Thyroid gland (tissue), 4 donors: Measurements from ENCODE around the gene UBXN6. TPM values are rescaled to one million over a fixed set of nuclear protein-coding genes. Genes with fewer than 3 reads are reported as not detected.

Experiments
- DNase-seq, 2 donors: peaks; one replicate each; pipeline ENCODE4 v3.0.0-alpha.2; 2019
- H3K27ac ChIP-seq, 3 donors: fragments of 200-600 bp; sonication (generic); 1 replicate in 2 of 3; 2 replicates in 1 of 3; pipeline ENCODE4 v1.5.1; 2016 to 2019; ENCODE audit warnings: mild to moderate bottlenecking in 1 of 3, moderate library complexity in 1 of 3
- H3K27me3 ChIP-seq: fragments of 200-600 bp; sonication (generic); one replicate; pipeline ENCODE4 v1.5.1; 2019
- H3K36me3 ChIP-seq, 2 donors: fragments of 200-600 bp; sonication (generic); one replicate each; pipeline ENCODE4 v1.5.1; 2016 to 2019
- H3K4me1 ChIP-seq, 2 donors: fragments of 200-600 bp; sonication (generic); one replicate each; pipeline ENCODE4 v1.5.1; 2017 to 2019
- H3K4me3 ChIP-seq, 3 donors: fragments of 200-600 bp; sonication (generic); replicated peaks in 1 of 3; 1 replicate in 2 of 3; 2 replicates in 1 of 3; pipeline ENCODE4 v1.5.1; 2016; ENCODE audit warnings: mild to moderate bottlenecking in 1 of 3
- H3K9me3 ChIP-seq: fragments of 200-600 bp; sonication (generic); one replicate; pipeline ENCODE4 v1.5.1; 2017
- POLR2A ChIP-seq, 2 donors: fragments of 450-650 bp; IDR thresholded peaks; one replicate each; pipeline ENCODE4 v1.6.1; 2017; ENCODE audit warnings: antibody characterized with exemption in 2 of 2, mild to moderate bottlenecking in 2 of 2, moderate library complexity in 1 of 2
- WGBS, 2 donors: methylation state at CpG; one replicate each; pipeline ENCODE4 v1.1.5; 2017; 5-methylcytosine and 5-hydroxymethylcytosine counted together
- intact Hi-C: fragments of 100-400 bp; cut with DNase I; formaldehyde crosslinking; loops from one replicate; pipeline ENCODE4 v1.15.1; 2023
- total RNA-seq, 4 donors: library from RNA; depleted of rRNA; stranded (reverse); fragments of >200 nt; gene quantifications; one replicate each; pipeline ENCODE4 v1.2.3, GENCODE V29; 2016
- TF ChIP-seq, protein P1 (sequence below), 6 experiments: fragments of 200-600 bp in 3 of 6; fragments of 450-650 bp in 3 of 6; sonication (generic) in 3 of 6; IDR thresholded peaks; one replicate each; pipeline ENCODE4 v1.5.1; 2016 to 2019; ENCODE audit warnings: antibody characterized with exemption in 6 of 6, mild to moderate bottlenecking in 2 of 6, inconsistent platforms in 1 of 6, moderate library complexity in 1 of 6

Gene UBXN6
- total RNA-seq, 4 donors from 2014 or later, result 90.1 to 187 (median 106) TPM

DNA sequence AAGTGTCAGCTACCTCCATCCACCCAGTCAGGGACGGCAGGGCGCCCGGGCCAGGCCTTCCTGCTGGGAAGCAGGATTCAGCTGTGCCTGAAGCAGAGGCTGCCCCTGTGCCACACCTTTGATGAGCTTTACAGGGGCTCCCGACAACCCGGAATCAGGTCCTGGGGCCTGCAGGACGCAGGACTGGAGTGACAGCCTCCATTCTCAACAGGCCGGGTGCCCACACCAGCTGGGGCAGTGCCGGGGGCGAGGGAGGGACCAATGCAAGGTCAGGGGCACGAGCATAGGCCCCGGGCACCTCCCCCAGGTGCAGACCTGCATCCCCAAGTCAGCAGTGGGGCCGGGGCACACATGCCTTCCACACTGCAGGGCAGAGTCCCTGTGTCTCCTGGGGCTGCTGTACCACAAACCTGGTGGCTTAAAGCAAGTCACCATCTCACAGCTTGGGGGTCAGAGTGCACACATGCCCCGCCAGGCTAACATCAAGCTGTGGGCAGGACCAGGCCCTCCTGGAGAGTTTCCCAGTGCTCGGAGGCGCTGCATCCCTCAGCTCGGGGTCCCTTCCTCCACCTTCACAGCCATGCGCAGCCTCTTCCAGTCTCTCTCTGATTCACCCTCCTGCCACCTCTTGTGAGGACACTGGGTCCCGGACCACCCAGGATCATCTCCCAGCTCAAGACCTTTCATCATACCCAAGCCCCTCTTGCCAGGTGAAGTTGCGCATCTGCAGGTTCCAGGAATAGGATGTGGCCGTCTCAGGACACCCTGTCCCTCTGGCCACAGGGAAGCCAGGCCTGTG lies 13.4 kb downstream of the UBXN6 start:
- no peaks in the 10 kb centered on the region for H3K9me3 ChIP-seq
- intact Hi-C loops, result no loop called here
- no peaks in the 10 kb centered on the region for H3K27me3 ChIP-seq
- H3K36me3 ChIP-seq, result peaks cover 47 to 48% of the 10 kb centered on the region in 2 donors
- no peak for DNase-seq
- 83 to 90% methylated on average over 6 to 16 of the region's 20 CpGs for WGBS, 2 donors
- no peaks in the 10 kb centered on the region for H3K4me1 ChIP-seq
- no peak overlapping the region for H3K27ac ChIP-seq
- H3K4me3 ChIP-seq, result no peak overlapping the region
- TF ChIP-seq, protein P1, sequence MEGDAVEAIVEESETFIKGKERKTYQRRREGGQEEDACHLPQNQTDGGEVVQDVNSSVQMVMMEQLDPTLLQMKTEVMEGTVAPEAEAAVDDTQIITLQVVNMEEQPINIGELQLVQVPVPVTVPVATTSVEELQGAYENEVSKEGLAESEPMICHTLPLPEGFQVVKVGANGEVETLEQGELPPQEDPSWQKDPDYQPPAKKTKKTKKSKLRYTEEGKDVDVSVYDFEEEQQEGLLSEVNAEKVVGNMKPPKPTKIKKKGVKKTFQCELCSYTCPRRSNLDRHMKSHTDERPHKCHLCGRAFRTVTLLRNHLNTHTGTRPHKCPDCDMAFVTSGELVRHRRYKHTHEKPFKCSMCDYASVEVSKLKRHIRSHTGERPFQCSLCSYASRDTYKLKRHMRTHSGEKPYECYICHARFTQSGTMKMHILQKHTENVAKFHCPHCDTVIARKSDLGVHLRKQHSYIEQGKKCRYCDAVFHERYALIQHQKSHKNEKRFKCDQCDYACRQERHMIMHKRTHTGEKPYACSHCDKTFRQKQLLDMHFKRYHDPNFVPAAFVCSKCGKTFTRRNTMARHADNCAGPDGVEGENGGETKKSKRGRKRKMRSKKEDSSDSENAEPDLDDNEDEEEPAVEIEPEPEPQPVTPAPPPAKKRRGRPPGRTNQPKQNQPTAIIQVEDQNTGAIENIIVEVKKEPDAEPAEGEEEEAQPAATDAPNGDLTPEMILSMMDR (IDR thresholded peaks at IDR 0.05), result no peak
- no peak for TF ChIP-seq POLR2A (IDR thresholded peaks at IDR 0.05)

DNA sequence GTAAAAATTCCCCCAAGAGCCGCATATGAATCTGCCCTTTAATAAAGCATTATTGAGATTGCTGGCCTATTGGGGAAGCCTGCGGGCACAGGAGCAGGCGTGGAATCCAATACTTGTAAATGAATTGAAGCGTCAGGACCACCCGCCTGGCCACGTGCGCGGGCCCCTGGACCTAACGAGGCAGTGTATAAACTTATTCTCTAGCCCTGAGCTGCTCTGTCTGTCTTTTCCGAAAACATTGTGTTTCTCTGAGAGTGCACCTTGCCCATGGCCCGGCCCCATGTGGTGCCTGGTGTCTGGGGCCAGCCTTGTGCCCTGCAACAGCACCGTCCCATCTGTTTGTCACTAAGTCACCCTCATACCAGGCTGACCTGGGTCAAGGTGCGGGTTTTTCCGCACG lies 14.4 kb downstream of the UBXN6 start:
- Histone ChIP-seq H3K4me1 (no peaks in the 10 kb centered on the region), H3K9me3 (no peaks in the 10 kb centered on the region), H3K27me3 (no peaks in the 10 kb centered on the region), H3K4me3 (no peak overlapping the region), H3K27ac (no peak overlapping the region), H3K36me3 (peaks cover 37 to 38% of the 10 kb centered on the region in 2 donors)
- 88 to 95% methylated on average over 14 to 15 of the region's 15 CpGs for WGBS, 2 donors
- no peak for TF ChIP-seq POLR2A (IDR thresholded peaks at IDR 0.05)
- TF ChIP-seq, protein P1 (IDR thresholded peaks at IDR 0.05), result no peak
- intact Hi-C loops, result no loop called here
- DNase-seq, result no peak

DNA sequence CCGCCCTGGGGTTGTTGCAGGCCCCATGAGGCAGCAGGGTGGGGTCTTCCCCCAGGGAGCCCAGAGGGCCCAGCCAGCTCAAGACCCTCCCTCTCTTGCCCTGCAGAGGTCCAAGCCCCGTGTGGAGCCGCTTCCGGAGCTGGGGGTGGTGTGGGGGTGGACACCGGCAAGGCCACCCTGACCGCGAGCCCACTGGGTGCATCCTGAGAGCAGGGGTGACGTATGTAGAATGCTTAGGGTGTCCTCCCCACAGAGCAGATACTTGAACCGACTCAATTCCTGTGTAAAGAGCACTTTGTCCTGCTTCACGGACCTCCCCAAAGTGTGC lies 14.8 kb downstream of the UBXN6 start:
- TF ChIP-seq POLR2A (IDR thresholded peaks at IDR 0.05), result no peak
- TF ChIP-seq, protein P1 (IDR thresholded peaks at IDR 0.05), result no peak
- no peak overlapping the region for H3K4me3 ChIP-seq
- H3K27ac ChIP-seq, result no peak overlapping the region
- intact Hi-C loops, result no loop called here
- H3K27me3 ChIP-seq, result no peaks in the 10 kb centered on the region
- peaks cover 33 to 34% of the 10 kb centered on the region in 2 donors for H3K36me3 ChIP-seq
- no peak for DNase-seq
- 71 to 74% methylated on average over 9 to 10 of the region's 10 CpGs for WGBS, 2 donors
- no peaks in the 10 kb centered on the region for H3K9me3 ChIP-seq
- no peaks in the 10 kb centered on the region for H3K4me1 ChIP-seq

- TF ChIP-seq, protein P1 (IDR thresholded peaks at IDR 0.05), result no peak
- TF ChIP-seq POLR2A (IDR thresholded peaks at IDR 0.05), result no peak
- H3K9me3 ChIP-seq, result no peaks in the 10 kb centered on the region
- peaks cover 27 to 29% of the 10 kb centered on the region in 2 donors for H3K36me3 ChIP-seq
- H3K4me1 ChIP-seq, result no peaks in the 10 kb centered on the region
- no peak overlapping the region for H3K27ac ChIP-seq
- no peak for DNase-seq
- intact Hi-C loops, result no loop called here
- H3K4me3 ChIP-seq, result no peak overlapping the region
- WGBS, 2 donors, result 80 to 82% methylated on average over 21 to 22 of the region's 22 CpGs
- H3K27me3 ChIP-seq, result no peaks in the 10 kb centered on the region
These were observed 15.4 kb downstream of the UBXN6 start for GRCh38 chr19:4441994-4442818.

GRCh38 chr19:4439243-4439642 lies 18.4 kb downstream of the UBXN6 start:
- WGBS, 2 donors, result 86 to 96% methylated on average over 12 of the region's 12 CpGs

More at GRCh38 chr19:4439243-4439642, 18.4 kb downstream of the UBXN6 start:
- no peaks in the 10 kb centered on the region for H3K36me3 ChIP-seq
- no peak overlapping the region for H3K27ac ChIP-seq
- no peak for TF ChIP-seq POLR2A (IDR thresholded peaks at IDR 0.05)
- TF ChIP-seq, protein P1 (IDR thresholded peaks at IDR 0.05), result no peak
- H3K27me3 ChIP-seq, result no peaks in the 10 kb centered on the region
- intact Hi-C loops, result no loop called here
- no peaks in the 10 kb centered on the region for H3K4me1 ChIP-seq
- no peak for DNase-seq
- no peak overlapping the region for H3K4me3 ChIP-seq
- H3K9me3 ChIP-seq, result no peaks in the 10 kb centered on the region
